Neuronal stem cell (in vitro differentiated cells): ENCODE data around the gene SCN3A.

Experiments used
- DNase-seq: peaks from one replicate; pipeline ENCODE4 v3.0.0-alpha.2; 2013; ENCODE audit warnings: low spot score
- H2AFZ ChIP-seq: one replicate; pipeline ENCODE4 v1.6.1; 2013; ENCODE audit warnings: mild to moderate bottlenecking, low read length, inconsistent platforms
- H2AK5ac ChIP-seq: 2 replicates; pipeline ENCODE4 v1.6.1; 2013; ENCODE audit warnings: low read depth, mild to moderate bottlenecking, inconsistent platforms, low read length, moderate library complexity, mixed read lengths
- H2BK120ac ChIP-seq: 2 replicates; pipeline ENCODE4 v1.6.1; 2013; ENCODE audit warnings: low read depth, mild to moderate bottlenecking, inconsistent platforms, low read length, moderate library complexity, mixed read lengths
- H2BK12ac ChIP-seq: one replicate; pipeline ENCODE4 v1.6.1; 2013; ENCODE audit warnings: low read length, inconsistent platforms
- H2BK15ac ChIP-seq: 2 replicates; pipeline ENCODE4 v1.6.1; 2013; ENCODE audit warnings: mild to moderate bottlenecking, low read length, inconsistent platforms, mixed read lengths
- H2BK5ac ChIP-seq: one replicate; pipeline ENCODE4 v1.6.1; 2013; ENCODE audit warnings: inconsistent platforms, mild to moderate bottlenecking, low read length, moderate library complexity
- H3K14ac ChIP-seq: one replicate; pipeline ENCODE4 v1.6.1; 2013; ENCODE audit warnings: low read length, inconsistent platforms
- H3K18ac ChIP-seq: 2 replicates; pipeline ENCODE4 v1.6.1; 2013; ENCODE audit warnings: low read length, inconsistent platforms
- H3K23ac ChIP-seq: 2 replicates; pipeline ENCODE4 v1.6.1; 2013; ENCODE audit warnings: low read depth, mild to moderate bottlenecking, mixed read lengths, low read length, inconsistent platforms; ENCODE audit not compliant: poor library complexity
- H3K27ac ChIP-seq: replicated peaks from 3 replicates; pipeline ENCODE4 v1.5.1; 2013; ENCODE audit warnings: low read length, inconsistent platforms
- H3K27me3 ChIP-seq, 3 experiments: 2 replicates each; pipeline ENCODE4 v1.6.1; 2013; ENCODE audit warnings: low read length in 3 of 3, mild to moderate bottlenecking in 2 of 3, inconsistent platforms in 1 of 3, low read depth in 1 of 3, mixed read lengths in 1 of 3, moderate library complexity in 1 of 3; ENCODE audit not compliant: control insufficient read depth in 3 of 3, insufficient read depth in 3 of 3
- H3K36me3 ChIP-seq, 2 donors: replicated peaks in 1 of 2; 2 replicates each; pipeline ENCODE4 v1.6.1; 2013; ENCODE audit warnings: low read length in 2 of 2; ENCODE audit not compliant: control insufficient read depth in 2 of 2, insufficient read depth in 2 of 2
- H3K4ac ChIP-seq: 2 replicates; pipeline ENCODE4 v1.6.1; 2013; ENCODE audit warnings: inconsistent platforms, mild to moderate bottlenecking, low read length, moderate library complexity
- H3K4me1 ChIP-seq, 2 donors: 1 replicate in 1 of 2; 2 replicates in 1 of 2; pipeline ENCODE4 v1.6.1; 2013; ENCODE audit warnings: low read length in 2 of 2, low read depth in 1 of 2; ENCODE audit not compliant: control insufficient read depth in 2 of 2, insufficient read depth in 1 of 2
- H3K4me2 ChIP-seq: one replicate; pipeline ENCODE4 v1.6.1; 2013; ENCODE audit warnings: mild to moderate bottlenecking, low read length, inconsistent platforms; ENCODE audit not compliant: insufficient read depth, poor library complexity, severe bottlenecking
- H3K4me3 ChIP-seq, 2 donors: 2 replicates each; pipeline ENCODE4 v1.5.1; 2013; ENCODE audit warnings: low read length in 2 of 2, mild to moderate bottlenecking in 2 of 2, inconsistent platforms in 1 of 2, moderate library complexity in 1 of 2
- H3K79me1 ChIP-seq: one replicate; pipeline ENCODE4 v1.6.1; 2013; ENCODE audit warnings: low read depth, mild to moderate bottlenecking, inconsistent platforms, low read length, moderate library complexity
- H3K9ac ChIP-seq: one replicate; pipeline ENCODE4 v1.6.1; 2013; ENCODE audit warnings: mild to moderate bottlenecking, low read depth, low read length, inconsistent platforms; ENCODE audit not compliant: poor library complexity
- H3K9me3 ChIP-seq, 2 donors: replicated peaks in 1 of 2; 2 replicates each; pipeline versions ENCODE3 to v1.6.1; 2013; ENCODE audit warnings: low read length in 2 of 2, mild to moderate bottlenecking in 2 of 2, inconsistent platforms in 1 of 2, low read depth in 1 of 2, mixed read lengths in 1 of 2, moderate library complexity in 1 of 2; ENCODE audit not compliant: control insufficient read depth in 2 of 2, insufficient read depth in 1 of 2
- H4K8ac ChIP-seq: one replicate; pipeline ENCODE4 v1.6.1; 2013; ENCODE audit warnings: low read depth, mild to moderate bottlenecking, inconsistent platforms, low read length, moderate library complexity
- H4K91ac ChIP-seq: one replicate; pipeline ENCODE4 v1.6.1; 2013; ENCODE audit warnings: low read length, low read depth, mild to moderate bottlenecking, inconsistent platforms; ENCODE audit not compliant: poor library complexity
- WGBS, 2 donors: extraction: QIAGEN DNeasy Blood & Tissue Kit; methylation state at CpG; one replicate each; pipeline ENCODE4 v1.1.7; 2013; ENCODE audit warnings: missing lambda C conversion rate in 2 of 2, mixed read lengths in 1 of 2; ENCODE audit not compliant: insufficient read length in 2 of 2, insufficient replicate concordance in 1 of 2; ENCODE audit errors: extremely low coverage in 2 of 2; 5-methylcytosine and 5-hydroxymethylcytosine counted together

Gene SCN3A

GRCh38 chr2:165238295-165238694, 34.4 kb upstream of the SCN3A start:
- H3K9ac ChIP-seq = no peak overlapping the region
- H3K4me2 ChIP-seq = no peak overlapping the region
- H3K79me1 ChIP-seq = no peaks in the 10 kb centered on the region
- H2BK12ac ChIP-seq = no peak overlapping the region
- no CpG with 5 or more reads among the region's 3 CpGs for WGBS, 2 donors
- H3K4me3 ChIP-seq = no peak overlapping the region
- H3K14ac ChIP-seq = no peak overlapping the region
- no peak overlapping the region for H2AFZ ChIP-seq
- DNase-seq = peak; percentile 38
- H2AK5ac ChIP-seq = no peak overlapping the region
- H3K36me3 ChIP-seq = no peaks in the 10 kb centered on the region
- no peak overlapping the region for H3K18ac ChIP-seq
- H2BK120ac ChIP-seq = no peak overlapping the region
- H3K23ac ChIP-seq = no peak overlapping the region
- no peak overlapping the region for H4K91ac ChIP-seq
- H3K9me3 ChIP-seq = no peaks in the 10 kb centered on the region
- no peak overlapping the region for H3K27ac ChIP-seq
- no peak overlapping the region for H3K4ac ChIP-seq
- H4K8ac ChIP-seq = no peak overlapping the region
- H3K4me1 ChIP-seq = no peaks in the 10 kb centered on the region
- H2BK15ac ChIP-seq = no peak overlapping the region
- peaks cover 0 to 4% (median 0%) of the 10 kb centered on the region in 3 experiments for H3K27me3 ChIP-seq
- no peak overlapping the region for H2BK5ac ChIP-seq

GRCh38 chr2:165237056-165237455, 33.2 kb upstream of the SCN3A start:
- Histone ChIP-seq H3K18ac (no peak overlapping the region), H2BK120ac (no peak overlapping the region), H3K4me3 (no peak overlapping the region), H4K8ac (no peak overlapping the region), H3K27me3 (peaks cover 0 to 4% (median 0%) of the 10 kb centered on the region in 3 experiments), H3K9ac (no peak overlapping the region), H3K23ac (no peak overlapping the region), H2BK12ac (no peak overlapping the region), H2BK15ac (no peak overlapping the region), H2BK5ac (no peak overlapping the region), H3K4me2 (no peak overlapping the region), H3K36me3 (no peaks in the 10 kb centered on the region), H3K14ac (no peak overlapping the region), H3K27ac (no peak overlapping the region), H3K4ac (no peak overlapping the region), H2AFZ (no peak overlapping the region), H3K9me3 (no peaks in the 10 kb centered on the region), H2AK5ac (no peak overlapping the region), H3K79me1 (no peaks in the 10 kb centered on the region), H3K4me1 (no peaks in the 10 kb centered on the region), H4K91ac (no peak overlapping the region)
- DNase-seq = no peak
- WGBS, 2 donors = no CpG with 5 or more reads among the region's 2 CpGs

- Histone ChIP-seq H3K27ac (no peak overlapping the region), H4K91ac (no peak overlapping the region), H2BK120ac (no peak overlapping the region), H3K18ac (no peak overlapping the region), H3K36me3 (no peaks in the 10 kb centered on the region), H2AK5ac (no peak overlapping the region), H3K27me3 (no peaks in the 10 kb centered on the region), H3K4me3 (no peak overlapping the region), H3K79me1 (no peaks in the 10 kb centered on the region), H4K8ac (no peak overlapping the region), H3K4me2 (no peak overlapping the region), H2BK12ac (no peak overlapping the region), H2BK5ac (no peak overlapping the region), H3K9ac (no peak overlapping the region), H3K23ac (no peak overlapping the region), H3K14ac (no peak overlapping the region), H2AFZ (no peak overlapping the region), H3K4ac (no peak overlapping the region), H2BK15ac (no peak overlapping the region), H3K9me3 (no peaks in the 10 kb centered on the region), H3K4me1 (no peaks in the 10 kb centered on the region)
- WGBS, 2 donors = no CpG with 5 or more reads among the region's 1 CpG
- no peak for DNase-seq
Measured at GRCh38 chr2:165227571-165227970, 23.7 kb upstream of the SCN3A start.

- no peak overlapping the region for H2BK120ac ChIP-seq
- WGBS, 2 donors = no CpG with 5 or more reads among the region's 1 CpG
Measured at GRCh38 chr2:165224941-165225340, 21.1 kb upstream of the SCN3A start.

More at GRCh38 chr2:165224941-165225340, 21.1 kb upstream of the SCN3A start:
- Histone ChIP-seq H4K91ac (no peak overlapping the region), H3K23ac (no peak overlapping the region), H3K4me1 (no peaks in the 10 kb centered on the region), H2BK5ac (no peak overlapping the region), H2AFZ (no peak overlapping the region), H3K18ac (no peak overlapping the region), H4K8ac (no peak overlapping the region), H3K9ac (no peak overlapping the region), H2BK12ac (no peak overlapping the region), H3K9me3 (no peaks in the 10 kb centered on the region), H3K27me3 (no peaks in the 10 kb centered on the region), H3K36me3 (no peaks in the 10 kb centered on the region), H2BK15ac (no peak overlapping the region), H3K14ac (no peak overlapping the region), H3K4me3 (no peak overlapping the region), H3K79me1 (no peaks in the 10 kb centered on the region), H3K4ac (no peak overlapping the region), H3K4me2 (no peak overlapping the region), H3K27ac (no peak overlapping the region), H2AK5ac (no peak overlapping the region)
- DNase-seq = no peak
